Femur (tissue), 1 donor: Measurements from ENCODE around the gene PLIN4.
"Not testable (repeated sequence)": the region's sequence is repeated elsewhere in the genome, so short reads cannot be mapped to it uniquely, and the experiment has no call there.

Experiments
- DNase-seq: peaks from one replicate; pipeline ENCODE4 v3.0.0-alpha.2; 2017

The PLIN4 gene

DNA sequence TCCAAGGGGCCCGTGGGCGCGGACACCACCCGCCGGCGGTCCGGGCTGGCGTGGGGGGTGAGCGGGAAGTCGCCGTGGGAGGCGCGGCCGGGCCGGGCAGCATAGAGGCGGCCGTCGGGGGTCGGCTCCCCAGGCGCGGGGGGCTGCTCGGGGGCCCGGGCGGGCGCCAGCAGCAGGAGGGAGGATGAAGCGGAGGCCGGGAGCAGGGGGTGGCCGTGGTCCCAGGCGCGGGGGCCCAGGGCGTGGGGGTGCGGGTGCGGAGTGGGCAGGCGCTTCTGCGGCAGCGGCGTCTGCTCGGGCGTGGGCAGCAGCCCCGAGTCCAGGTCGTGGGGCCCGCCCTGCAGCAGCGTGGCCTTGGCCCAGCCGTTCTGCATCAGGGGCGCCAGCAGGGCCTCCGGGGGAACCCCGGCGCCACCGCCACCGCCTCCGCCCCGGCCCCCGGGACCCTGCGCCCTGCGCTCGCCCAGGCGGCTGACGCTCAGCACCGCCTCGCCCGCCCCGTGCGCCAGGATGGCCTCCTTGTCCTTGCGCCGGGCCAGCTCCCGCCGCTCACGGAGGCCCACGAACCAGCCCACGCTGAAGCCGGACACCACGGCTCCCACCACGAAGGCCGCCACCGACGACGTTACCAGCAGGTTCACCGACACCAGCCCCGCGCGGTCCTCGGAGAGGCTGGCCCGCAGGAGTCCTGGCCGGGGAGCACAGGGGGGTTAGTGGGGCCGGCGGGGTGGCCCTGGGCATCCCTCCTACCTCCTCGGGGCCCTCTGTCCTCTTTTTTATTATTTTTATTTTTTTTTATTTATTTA is 25.8 kb upstream of the PLIN4 start:
- no peak for DNase-seq

DNA sequence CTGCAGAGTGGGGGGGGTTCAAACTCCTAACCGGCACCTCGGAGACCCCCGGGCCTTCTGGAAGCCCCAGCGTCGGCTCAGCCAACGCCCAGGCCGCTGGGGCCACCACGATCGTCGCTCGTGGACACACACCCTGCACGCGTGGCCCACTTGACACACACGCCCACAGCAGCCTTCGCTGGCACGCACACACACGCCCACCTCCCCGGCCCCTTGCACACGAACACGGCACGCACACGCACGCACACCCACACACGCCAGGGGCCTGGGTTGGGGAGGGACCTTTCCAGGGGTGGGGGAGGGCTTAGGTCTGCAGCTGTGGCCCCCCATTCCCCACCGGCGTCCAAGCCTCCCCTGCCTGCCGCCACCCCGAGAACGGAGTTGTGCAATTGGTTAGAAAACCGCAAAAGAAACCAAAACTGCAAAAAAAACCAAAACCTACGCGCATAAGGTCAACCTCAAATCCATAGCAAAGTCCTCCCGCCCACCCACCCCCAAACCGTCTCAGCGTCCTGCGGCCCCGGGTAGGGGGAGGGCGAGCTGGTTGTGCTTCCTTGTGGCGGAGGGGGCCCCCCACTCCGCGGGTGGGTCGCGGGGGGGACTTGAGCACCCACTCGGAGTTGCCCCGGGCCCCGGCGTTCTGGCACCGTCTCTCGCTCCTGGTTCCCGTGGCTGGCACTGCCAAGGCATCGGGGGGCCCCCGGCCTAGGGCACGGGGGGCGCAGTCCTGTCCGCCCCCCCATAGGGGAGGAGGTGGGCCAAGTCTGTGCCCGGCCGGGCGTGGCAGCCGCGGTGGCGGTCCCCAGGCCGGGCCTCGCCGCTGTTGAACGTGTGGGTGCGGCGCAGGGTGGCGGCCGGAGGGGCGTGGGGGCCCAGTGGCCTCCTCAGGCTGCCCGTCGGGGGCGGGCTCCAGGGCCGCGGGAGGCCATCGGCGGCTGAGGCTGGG is 24.9 kb upstream of the PLIN4 start:
- DNase-seq = no peak

DNA sequence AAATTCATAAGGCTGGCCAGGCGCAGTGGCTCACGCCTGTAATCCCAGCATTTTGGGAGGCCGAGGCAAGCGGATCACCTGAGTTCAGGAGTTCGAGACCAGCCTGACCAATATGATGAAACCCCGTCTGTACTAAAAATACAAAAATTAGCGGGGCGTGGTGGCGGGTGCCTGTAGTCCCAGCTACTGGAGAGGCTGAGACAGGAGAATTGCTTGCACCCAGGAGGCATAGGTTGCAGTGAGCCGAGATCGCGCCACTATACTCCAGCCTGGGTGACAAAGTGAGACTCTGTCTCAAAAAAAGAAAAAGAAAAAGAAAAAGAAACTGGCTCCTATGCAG is 23.5 kb upstream of the PLIN4 start:
- not testable (repeated sequence) for DNase-seq

DNA sequence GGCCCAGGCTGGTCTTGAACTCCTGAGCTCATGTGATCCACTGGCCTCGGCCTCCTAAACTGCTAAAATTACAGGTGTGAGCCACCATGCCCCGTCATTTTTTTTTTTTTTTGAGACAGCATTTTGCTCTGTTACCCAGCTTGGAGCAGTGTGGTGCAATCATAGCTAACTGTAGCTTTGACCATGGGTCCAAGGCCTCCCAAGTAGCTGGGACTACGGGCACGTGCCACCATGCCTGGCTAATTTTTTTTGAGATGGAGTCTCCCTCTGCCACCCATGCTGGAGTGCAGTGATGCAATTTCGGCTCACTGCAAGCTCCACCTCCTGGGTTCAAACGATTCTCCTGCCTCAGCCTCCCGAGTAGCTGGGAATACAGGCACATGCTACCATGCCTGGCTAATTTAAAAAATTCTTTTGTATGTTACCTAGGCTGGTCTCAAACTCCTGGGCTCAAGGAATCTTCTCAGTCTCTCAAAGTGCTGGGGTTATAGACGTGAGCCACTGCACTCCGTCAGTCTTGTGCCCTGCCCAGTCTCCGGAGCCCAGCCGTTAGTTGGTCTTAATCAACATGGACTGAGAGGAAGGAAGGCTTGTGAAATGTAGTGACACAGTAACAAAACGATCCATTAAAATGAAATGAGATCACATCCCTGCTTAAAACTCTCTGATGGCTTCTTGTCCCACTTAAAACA is 23.0 kb upstream of the PLIN4 start:
- DNase-seq = no peak

DNA sequence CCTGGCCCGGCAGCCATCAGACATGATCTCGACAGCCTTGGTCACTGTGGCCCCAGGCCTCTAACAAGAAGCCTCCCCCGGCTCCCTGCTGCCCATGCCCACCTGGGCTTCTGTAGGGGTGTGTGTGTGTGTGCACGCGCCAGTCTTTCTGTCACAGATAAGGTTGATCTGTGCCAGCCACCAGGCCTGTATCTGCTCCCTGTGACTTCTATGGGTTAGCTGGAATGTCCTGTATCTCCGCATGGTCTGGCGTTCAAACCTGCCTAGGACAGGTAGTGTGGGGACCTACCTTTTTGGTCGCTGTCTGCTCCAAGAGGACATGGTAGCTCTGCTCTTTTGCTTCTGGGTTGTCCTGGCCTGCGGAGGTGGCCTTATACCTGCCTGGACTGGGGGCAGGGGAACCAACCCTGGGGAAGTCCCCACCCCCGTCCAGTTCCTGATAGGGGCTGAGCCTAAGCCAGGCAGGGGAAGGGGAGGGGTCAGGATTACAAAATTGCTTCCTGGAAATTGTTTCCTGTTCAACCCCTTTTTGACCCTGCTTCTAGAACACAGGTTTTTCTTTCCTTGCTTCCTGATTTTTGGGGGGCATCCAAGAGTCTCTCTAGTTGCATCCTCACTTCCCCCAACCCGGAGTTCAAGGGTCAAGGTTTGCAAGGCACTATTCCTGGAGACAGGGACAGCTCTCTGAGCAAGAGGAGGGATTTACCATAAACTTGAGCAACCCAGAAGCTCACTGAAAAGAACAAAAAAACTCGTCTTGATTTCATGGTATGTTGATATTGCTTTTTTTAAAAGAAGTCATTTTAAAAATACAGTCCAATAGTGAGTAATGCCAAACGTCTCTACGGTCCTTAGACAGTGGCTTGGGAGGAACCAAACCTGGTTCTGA is 21.7 kb upstream of the PLIN4 start, which contains the start of gene LRG1:
TSS of gene LRG1 (minus strand) at position 344 of the 889 bp plus-strand sequence. CDS start at position 321, 23 bp downstream.
- no peak for DNase-seq

DNA sequence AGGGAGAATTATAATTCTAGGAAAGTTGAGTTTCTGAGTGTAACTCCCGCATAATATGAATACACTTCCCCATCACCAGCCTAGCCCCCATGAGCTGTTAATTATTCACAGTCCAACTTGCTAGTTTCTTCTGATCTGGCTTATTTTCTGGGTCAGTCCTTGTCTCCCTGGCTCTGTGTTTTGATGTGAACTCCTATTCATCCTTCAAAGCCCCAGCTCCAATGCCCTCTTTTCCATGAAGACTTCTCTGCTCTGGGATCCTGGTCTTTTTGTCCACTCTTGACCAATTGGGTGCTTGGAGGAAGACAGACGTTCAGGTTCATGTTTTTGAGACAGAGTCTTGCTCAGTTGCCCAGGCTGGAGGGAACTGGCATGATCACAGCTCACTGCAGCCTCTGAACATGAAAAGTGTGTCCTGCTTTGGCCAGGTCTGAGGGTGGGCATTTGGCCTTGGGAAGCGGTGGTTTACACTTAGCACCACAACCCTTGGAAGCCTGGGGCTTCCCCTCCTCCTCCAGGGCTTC is 20.9 kb upstream of the PLIN4 start:
- no peak for DNase-seq

DNA sequence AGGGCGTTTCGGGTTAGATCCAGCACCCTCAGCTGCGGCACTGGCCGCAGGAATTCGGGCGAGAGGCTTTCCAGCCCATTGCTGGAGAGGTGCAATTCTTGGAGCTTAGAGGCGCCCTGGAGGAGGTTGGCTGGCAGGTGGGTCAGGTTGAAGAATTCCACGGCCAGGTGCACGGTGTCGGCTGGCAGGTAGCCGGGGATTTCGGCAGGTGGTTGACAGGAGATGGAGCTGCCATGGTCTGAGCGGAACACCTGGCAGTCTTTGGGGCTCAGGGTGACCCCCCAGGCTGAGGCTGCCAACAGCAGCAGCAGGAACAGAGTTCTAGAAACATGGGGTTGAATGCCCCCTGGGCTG is 20.3 kb upstream of the PLIN4 start:
- DNase-seq = no peak

DNA sequence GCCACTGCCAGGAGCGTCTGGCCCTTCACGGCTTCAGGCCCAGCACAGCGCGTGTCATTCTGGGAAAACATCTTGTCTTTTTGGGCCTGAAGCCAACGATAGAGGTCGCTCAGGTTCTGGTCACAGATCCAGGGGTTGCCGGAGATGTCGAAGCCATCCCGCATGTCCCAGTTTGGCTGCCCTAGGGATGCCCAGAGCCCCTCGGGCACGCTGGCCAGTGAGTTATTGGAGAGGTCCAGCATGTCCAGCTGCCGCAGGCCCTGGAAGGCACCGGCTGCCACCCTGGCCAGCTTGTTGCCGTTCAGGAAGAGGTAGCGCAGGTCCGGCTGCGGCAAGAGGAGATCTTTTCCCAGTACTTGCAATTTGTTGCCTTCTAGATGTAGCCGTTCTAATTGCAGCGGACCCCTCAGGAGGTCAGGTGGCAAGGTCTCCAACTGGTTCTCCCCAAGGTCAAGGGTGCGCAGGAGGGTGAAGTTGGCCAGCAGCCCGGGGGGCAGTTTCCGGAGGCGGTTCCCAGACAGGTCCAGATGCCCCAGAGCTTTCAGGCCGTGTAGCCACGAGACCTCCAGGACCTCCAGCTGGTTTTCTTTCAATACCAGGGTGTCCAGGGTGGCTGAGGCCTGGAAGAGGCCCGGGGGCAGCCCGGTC is 19.8 kb upstream of the PLIN4 start:
- no peak for DNase-seq

DNA sequence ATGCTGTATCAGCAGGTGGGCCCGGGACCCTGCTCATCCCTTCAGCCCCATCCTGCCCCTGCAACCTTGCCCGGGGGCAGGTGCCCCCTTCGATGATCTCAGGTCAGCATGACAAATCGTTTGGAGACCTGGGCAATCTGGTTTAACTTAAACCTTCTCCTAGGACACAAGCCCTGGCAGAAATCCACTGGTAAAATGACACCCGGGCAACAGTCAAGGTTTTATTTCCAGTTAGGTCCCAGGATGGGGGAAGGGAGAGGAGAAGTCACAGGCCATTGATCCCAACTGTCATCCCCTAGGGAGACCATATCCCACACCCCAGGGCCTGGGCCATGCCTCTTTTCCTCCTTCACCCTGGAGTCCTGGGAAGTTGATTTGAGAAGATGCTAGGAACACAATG is 18.5 kb upstream of the PLIN4 start:
- DNase-seq = no peak

DNA sequence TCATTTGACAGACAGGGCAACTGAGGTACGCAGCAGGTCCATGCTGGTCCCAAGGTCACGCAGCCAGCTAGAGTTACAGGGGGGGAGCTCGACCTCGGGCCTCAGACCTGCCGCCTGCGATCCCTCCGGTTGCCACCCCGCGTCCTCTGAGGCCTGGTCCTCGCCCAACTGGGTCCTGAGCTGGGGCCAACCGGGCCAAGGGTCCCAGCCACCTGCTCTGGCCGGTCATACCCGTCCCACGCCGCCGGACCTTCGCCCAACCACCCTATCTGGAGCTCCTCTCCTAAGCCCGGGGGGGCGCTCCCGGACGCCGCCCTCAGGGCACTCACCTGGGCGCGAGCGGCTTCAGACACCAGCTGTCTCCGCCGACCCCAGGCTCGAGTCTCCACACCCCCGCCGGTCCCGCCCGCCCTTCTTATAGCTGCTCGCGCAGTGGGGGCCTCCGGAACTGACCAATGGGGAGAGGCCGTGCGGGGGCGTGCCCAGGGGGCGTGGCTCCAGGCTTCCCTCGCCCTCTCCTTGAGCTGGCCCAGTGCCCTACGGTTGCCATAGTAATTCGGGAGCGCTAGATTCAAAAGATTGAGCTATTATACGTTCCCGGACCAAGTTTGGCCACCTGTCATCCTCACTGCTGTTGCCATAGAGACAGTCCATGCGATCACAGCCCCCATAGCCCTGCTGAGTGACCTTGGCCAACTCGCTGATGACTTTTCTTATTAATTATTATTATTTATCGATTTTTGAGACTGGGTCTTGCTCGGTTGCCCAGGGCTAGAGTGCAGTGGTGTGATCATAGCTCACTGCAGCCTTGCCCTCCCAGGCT is 16.8 kb upstream of the PLIN4 start, which contains the start of gene PLIN5:
TSS of gene PLIN5 (minus strand) at position 389 of the 823 bp plus-strand sequence. CDS start 1,150 bp downstream, outside the sequence.
- peak; percentile 80 for DNase-seq

DNA sequence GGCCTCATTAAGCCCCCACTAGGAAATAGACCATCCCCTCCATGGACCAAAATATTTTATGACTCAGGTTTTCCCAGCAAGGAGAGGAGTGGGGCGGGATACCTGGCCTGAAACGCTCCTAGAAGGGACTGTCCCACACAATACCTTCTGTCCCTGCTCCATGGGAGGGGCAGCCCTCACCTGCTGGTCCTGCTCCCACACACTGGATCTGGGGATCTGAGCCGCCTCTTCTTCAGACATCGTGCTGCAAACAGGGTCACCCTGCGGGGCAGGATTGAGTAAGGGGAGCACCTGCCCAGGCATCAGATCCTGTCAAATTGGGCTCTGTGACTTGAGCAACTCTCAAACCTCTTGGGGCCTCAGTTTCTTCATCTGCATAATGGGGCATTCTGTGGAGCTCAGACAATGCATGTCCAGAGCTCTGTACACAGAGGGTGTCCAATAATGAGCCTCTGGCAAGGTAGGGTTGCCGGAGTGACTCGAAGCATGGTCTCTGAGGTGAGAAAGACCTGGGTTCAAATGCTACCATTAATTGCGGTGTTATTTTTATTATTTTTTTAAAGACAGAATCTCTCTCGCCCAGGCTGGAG is 15.6 kb upstream of the PLIN4 start:
- no peak for DNase-seq

DNA sequence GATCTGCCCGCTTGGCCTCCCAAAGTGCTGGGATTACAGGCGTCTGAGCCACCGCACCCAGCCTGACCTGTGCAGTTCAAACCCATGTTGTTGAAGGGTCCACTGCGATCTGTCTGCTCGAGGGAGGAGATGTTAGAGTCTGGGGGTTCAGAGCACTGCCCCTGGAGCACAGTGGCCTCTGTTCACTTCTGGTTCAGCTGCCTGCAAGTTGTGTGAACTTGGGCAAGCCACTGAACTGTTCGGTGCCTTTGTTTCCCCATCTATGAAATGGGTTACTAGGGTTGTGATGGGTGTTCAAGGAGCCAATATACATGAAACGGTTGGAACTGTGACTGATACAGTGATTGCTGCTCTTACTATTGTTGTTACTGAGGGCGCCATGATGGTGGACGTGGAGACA is 15.0 kb upstream of the PLIN4 start:
- DNase-seq = no peak

DNA sequence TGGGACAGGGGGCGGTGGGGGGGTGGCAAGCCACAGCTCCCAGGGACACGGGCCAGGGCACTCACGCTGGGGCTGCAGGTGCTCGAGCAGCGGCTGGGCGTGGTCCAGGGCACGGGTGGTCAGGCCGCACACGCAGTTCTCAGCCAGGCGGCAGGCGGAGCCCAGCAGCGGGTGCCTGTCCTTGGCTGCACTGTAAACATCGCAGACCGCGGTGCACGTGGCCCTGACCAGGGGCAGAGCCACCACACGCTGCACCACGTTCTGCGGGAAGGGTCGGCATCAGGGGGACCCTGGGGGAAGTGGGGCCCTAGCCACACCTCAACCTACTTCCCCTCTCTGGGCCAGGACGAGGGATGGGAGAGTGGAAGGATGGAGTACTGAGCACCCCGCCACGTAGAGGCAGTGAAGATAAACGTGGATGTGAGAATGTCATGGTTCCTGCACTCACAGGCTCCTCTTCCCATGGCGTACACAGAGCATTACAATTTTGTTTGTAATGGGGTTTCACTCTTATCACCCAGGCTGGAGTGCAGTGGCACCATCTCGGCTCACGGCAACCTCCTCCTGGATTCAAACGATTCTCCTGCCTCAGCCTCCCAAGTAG is 13.4 kb upstream of the PLIN4 start:
- DNase-seq = no peak

DNA sequence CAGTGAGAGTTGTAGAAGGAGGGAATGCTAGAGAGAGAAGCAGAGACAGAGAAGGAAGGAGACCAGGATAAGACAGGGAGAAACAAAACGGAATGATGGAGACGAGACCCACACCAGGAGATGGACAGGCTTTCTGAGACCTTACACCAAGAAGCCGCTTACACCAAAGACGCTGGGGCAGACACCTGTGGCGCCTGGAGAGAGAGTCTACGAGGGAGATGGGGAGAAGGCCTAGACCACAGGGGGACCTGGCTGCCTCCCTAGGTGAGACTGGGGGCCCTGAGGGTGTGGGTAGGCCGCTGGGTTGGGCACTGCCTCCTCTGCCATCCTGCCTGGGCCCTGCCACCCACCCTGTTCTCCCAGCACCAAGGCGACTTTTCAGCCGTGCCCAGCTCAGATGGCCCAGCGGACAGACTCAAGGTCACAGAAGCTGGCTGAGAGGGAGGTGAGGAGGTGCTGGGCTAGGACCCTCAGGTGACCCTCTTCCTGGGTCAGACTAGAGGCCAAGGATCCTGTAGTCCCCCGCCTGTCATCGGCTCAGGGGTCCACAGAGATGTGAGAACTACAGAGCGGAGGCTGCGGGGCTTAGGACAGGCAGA is 11.7 kb upstream of the PLIN4 start:
- DNase-seq = no peak

DNA sequence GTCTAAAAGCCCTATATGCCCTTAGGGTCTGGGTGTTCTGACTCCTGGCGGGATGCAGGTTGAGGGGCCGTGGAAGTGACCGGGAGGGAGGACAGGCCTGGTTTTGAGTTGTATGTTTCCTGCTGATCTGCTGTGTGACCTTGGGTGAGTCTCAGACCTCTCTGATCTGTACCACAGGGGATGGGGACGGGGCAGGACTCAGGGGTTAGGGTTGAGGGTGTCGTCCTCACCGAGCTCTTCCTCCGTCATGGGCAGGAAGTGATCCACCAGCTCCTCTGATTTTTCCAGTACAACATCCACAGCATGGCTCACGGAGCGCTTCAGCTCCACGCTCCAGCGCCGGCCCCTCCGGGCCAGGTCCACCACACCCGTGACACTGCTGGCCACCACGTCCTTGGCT is 10.6 kb upstream of the PLIN4 start:
- no peak for DNase-seq

DNA sequence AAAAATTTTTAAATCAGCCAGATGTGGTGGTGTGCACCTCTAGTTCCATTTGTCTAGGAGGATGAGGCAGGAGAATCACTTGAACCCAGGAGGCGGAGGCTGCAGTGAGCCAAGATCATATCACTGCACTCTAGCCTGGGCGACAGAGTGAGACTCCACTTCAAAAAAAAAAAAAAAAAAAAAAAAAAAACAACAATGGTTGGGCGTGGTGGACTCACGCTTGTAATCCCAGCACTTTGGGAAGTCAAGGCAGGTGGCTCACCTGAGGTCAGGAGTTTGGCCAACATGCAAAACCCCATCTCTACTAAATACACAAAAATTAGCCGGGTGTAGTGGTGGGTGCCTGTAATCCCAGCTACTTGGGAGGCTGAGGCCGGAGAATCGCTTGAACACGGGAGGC is 9.1 kb upstream of the PLIN4 start:
- not testable (repeated sequence) for DNase-seq

DNA sequence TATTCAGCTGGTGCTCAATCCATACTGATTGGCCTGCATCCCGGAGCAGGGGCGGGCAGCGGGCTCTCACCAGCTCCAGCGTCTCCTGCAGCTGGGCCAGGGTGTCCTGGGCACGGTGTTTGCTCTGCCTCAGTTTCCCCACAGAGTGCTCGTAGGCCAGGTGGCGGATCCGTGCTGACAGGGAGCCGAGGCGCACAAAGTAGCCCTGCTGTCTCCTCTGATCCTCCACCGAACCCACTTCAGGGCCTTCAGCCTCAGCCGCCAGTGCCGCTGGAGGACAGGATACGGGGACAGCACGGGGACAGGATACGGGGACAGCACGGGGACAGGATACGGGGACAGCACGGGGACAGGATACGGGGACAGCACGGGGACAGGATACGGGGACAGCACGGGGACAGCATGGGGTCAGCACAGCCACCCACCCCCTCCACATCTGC is 7.3 kb upstream of the PLIN4 start:
- DNase-seq = no peak

DNA sequence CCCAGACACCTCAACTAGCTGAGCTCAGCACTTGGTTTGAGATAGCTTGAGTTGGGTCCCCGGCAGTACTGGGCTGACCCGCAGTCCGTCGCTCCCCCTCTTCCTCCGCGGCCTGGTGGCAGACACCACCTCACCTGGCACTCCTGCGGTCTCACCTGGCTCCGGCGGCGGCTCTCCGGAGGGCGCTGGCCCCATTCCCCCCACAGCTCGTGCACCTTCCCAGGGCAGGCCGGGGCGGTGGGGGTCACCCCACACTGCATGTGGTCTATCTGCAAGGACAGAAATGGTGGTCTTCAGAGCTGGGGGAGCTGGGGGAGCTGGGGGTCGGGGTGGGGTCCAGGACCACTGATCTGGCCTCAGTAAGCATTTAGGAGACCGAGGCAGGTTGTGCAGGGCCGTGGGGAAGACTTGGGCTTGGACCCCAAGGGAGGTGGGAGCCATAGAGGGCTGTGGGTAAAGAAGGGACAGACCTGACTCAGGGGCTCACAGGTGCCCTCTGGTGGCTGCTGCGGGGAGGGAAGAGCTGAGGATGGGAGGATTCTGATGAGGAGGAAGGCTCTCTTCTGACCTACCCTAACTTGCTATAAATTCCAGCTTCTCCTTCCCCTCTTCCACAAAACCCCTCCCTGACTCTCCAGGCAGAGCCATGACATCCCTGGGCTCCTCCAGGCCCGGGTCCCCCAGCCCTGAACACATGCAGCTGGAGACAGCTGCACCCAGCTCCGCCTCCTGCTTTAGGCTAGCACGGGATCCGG is 6.7 kb upstream of the PLIN4 start:
- DNase-seq = peak; percentile 59
